Measurements from ENCODE around the gene NFIA.

The NFIA gene

DNA sequence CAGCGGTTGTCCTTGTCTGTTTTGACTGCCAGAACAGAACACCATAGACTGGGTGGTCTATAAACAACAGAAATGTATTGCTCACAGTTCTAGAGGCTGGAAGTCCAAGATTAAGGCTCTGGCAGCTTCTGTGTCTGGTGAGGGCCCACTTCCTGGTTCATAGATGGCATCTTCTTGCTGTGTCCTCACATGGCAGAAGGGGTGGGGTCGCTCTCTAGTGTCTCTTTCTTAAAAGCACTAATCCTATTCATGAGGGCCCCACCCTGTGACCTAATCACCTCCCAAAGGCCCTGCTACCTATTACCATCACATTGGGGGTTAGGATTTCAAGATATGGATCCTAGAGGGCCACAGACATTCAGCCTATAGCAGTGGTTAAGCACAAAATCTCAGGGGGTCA, 304.4 kb downstream of the NFIA start:
- no peak for TF ChIP-seq EP300 (IDR thresholded peaks at IDR 0.05; ENCODE audit: borderline replicate concordance)
- no peak for TF ChIP-seq MAX (IDR thresholded peaks at IDR 0.05)
- TF ChIP-seq TAF1 (IDR thresholded peaks at IDR 0.05; ENCODE audit: low read depth) = no peak
- TF ChIP-seq FOXM1 (IDR thresholded peaks at IDR 0.05; ENCODE audit: borderline replicate concordance, low read depth) = no peak

- TF ChIP-seq REST (IDR thresholded peaks at IDR 0.05; ENCODE audit: low read depth) (no peak), MAX (IDR thresholded peaks at IDR 0.05) (no peak), RAD21 (IDR thresholded peaks at IDR 0.05; ENCODE audit: low read depth) (no peak), TAF1 (IDR thresholded peaks at IDR 0.05; ENCODE audit: low read depth) (no peak), CREB1 (IDR thresholded peaks at IDR 0.05; ENCODE audit: low read depth) (no peak), EGR1 (IDR thresholded peaks at IDR 0.05) (no peak), EP300 (IDR thresholded peaks at IDR 0.05; ENCODE audit: borderline replicate concordance) (no peak)
- TF ChIP-seq, protein P1, sequence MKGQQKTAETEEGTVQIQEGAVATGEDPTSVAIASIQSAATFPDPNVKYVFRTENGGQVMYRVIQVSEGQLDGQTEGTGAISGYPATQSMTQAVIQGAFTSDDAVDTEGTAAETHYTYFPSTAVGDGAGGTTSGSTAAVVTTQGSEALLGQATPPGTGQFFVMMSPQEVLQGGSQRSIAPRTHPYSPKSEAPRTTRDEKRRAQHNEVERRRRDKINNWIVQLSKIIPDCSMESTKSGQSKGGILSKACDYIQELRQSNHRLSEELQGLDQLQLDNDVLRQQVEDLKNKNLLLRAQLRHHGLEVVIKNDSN (IDR thresholded peaks at IDR 0.05) = no peak
Measured at GRCh38 chr1:61387829-61388228, 305.5 kb downstream of the NFIA start.

DNA sequence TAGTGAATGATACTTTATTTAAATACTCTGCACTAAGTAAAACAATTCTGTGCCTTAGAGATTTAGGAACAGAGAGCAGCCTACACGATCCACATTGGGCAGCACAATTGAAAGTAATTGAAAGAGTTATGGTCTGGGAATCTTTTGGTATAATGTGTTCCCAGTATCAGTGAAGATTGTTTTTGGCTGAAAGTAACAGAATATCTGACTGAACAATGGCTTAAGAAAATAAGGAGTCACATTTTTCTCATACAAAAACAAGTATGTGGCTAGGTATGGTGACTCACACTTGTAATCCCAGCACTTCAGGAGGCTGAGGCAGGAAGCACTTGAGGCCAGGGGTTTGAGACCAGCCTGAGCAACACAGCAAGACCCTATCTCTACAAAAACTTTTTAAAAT, 306.2 kb downstream of the NFIA start:
- TF ChIP-seq NFIC (IDR thresholded peaks at IDR 0.05) = no peak
- no peak for TF ChIP-seq MAX (IDR thresholded peaks at IDR 0.05)
- no peak for TF ChIP-seq EP300 (IDR thresholded peaks at IDR 0.05; ENCODE audit: borderline replicate concordance)
- no peak for TF ChIP-seq CREB1 (IDR thresholded peaks at IDR 0.05; ENCODE audit: low read depth)
- TF ChIP-seq, protein P1 (IDR thresholded peaks at IDR 0.05) = no peak
- no peak for TF ChIP-seq REST (IDR thresholded peaks at IDR 0.05; ENCODE audit: low read depth)
- TF ChIP-seq EGR1 (IDR thresholded peaks at IDR 0.05) = no peak
- no peak for TF ChIP-seq TEAD4 (IDR thresholded peaks at IDR 0.05)

GRCh38 chr1:61389194-61389925, 307.0 kb downstream of the NFIA start:
- TF ChIP-seq CEBPB (IDR thresholded peaks at IDR 0.05) = no peak
- TF ChIP-seq CREB1 (IDR thresholded peaks at IDR 0.05; ENCODE audit: low read depth) = no peak
- TF ChIP-seq REST (IDR thresholded peaks at IDR 0.05; ENCODE audit: low read depth) = no peak
- no peak for TF ChIP-seq TAF1 (IDR thresholded peaks at IDR 0.05; ENCODE audit: low read depth)
- no peak for TF ChIP-seq EGR1 (IDR thresholded peaks at IDR 0.05)
- no peak for TF ChIP-seq TCF12 (IDR thresholded peaks at IDR 0.05; ENCODE audit: low read depth)
- no peak for TF ChIP-seq TEAD4 (IDR thresholded peaks at IDR 0.05)
- no peak for TF ChIP-seq ZBTB7A (IDR thresholded peaks at IDR 0.05; ENCODE audit: low read depth)
- no peak for TF ChIP-seq NFIC (IDR thresholded peaks at IDR 0.05)
- TF ChIP-seq RAD21 (IDR thresholded peaks at IDR 0.05; ENCODE audit: low read depth) = no peak
- no peak for TF ChIP-seq MAX (IDR thresholded peaks at IDR 0.05)
- TF ChIP-seq, protein P1 (IDR thresholded peaks at IDR 0.05) = no peak
- TF ChIP-seq YY1 (IDR thresholded peaks at IDR 0.05; ENCODE audit: low read depth) = no peak
- TF ChIP-seq FOXM1 (IDR thresholded peaks at IDR 0.05; ENCODE audit: borderline replicate concordance, low read depth) = no peak
- no peak for TF ChIP-seq EP300 (IDR thresholded peaks at IDR 0.05; ENCODE audit: borderline replicate concordance)

Measured in Ishikawa (cell line).